ENCODE data around the gene LPAR3. TPM values are rescaled to one million over a fixed set of nuclear protein-coding genes. Genes with fewer than 3 reads are reported as not detected.

The LPAR3 gene
- total RNA-seq, 2 experiments from 2014 or later: 0.36 to 0.83 TPM

GRCh38 chr1:84869720-84870119, 23.3 kb downstream of the LPAR3 start:
- intact Hi-C loops (cut with micrococcal nuclease): no loop called here
- Mint-ChIP-seq H3K4me1 (ENCODE audit: low read depth) (no peaks in the 10 kb centered on the region), H3K36me3 (no peaks in the 10 kb centered on the region), H3K4me3 (no peak overlapping the region), H3K27ac (no peak overlapping the region), H3K27me3 (peaks cover 11% of the 10 kb centered on the region), H3K9me3 (no peaks in the 10 kb centered on the region)
- ChIA-PET CTCF (no interaction called here), POLR2A (no interaction called here)
- DNase-seq: no peak

- ChIA-PET CTCF (no interaction called here), POLR2A (no interaction called here)
- peak; percentile 65 for DNase-seq
- no peaks in the 10 kb centered on the region for H3K27me3 Mint-ChIP-seq
- H3K4me1 Mint-ChIP-seq (ENCODE audit: low read depth): peaks cover 28% of the 10 kb centered on the region
- intact Hi-C loops (cut with micrococcal nuclease): loop anchor here (1.0 to 5.0 kb wide), 4 partner anchors 9 to 434 kb away; partner anchors contain the start of gene C1orf52
- no peaks in the 10 kb centered on the region for H3K9me3 Mint-ChIP-seq
- peak overlapping the region; percentile 43 for H3K27ac Mint-ChIP-seq
- peak overlapping the region; percentile 7 for H3K4me3 Mint-ChIP-seq
- H3K36me3 Mint-ChIP-seq: no peaks in the 10 kb centered on the region
Observed at GRCh38 chr1:84862810-84863251, 30.2 kb downstream of the LPAR3 start.

DNA sequence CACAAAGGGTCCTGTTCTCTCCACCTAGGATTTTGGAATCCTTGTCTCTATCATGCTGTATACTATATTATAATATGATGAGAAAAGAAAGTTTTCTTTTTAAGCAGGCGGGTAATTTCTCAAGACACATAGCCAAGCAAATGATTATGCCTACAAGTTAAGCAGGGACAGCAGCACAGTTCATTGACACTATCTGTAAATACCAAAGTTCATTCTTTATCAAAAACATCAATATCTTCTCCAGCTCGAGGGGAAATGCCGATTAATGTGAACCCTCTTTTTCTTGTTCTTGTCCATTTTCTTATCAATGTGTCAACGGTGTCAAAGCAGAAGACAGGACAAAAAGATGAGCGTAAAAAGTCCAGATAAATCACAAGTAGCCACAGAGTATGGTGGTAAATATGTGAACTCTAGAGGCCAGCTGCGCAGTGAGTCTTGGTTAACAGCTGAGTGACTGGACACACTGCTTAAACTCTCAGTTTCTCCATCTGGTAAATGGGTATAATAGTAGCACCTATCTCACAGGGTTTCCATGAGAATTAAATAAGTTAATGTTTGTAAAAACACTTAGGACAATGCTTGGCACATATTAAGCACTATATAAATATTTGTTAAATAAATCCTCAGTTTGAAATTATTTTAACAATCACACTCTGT, 30.9 kb downstream of the LPAR3 start:
- Mint-ChIP-seq H3K27me3 (no peaks in the 10 kb centered on the region), H3K9me3 (no peaks in the 10 kb centered on the region), H3K4me1 (ENCODE audit: low read depth) (peaks cover 28% of the 10 kb centered on the region), H3K36me3 (no peaks in the 10 kb centered on the region), H3K4me3 (no peak overlapping the region), H3K27ac (no peak overlapping the region)
- intact Hi-C loops (cut with micrococcal nuclease): loop anchor here (1.0 to 5.0 kb wide), 4 partner anchors 8 to 435 kb away; partner anchors contain the start of gene C1orf52
- CTCF ChIA-PET: no interaction called here
- DNase-seq: no peak
- POLR2A ChIA-PET: no interaction called here

GRCh38 chr1:84861516-84861915, 31.5 kb downstream of the LPAR3 start:
- intact Hi-C loops (cut with micrococcal nuclease): loop anchor here (5.0 kb wide), 3 partner anchors 79 to 436 kb away; partner anchors contain the start of gene C1orf52
- Mint-ChIP-seq H3K4me1 (ENCODE audit: low read depth) (peaks cover 28% of the 10 kb centered on the region), H3K36me3 (no peaks in the 10 kb centered on the region), H3K27me3 (no peaks in the 10 kb centered on the region), H3K9me3 (no peaks in the 10 kb centered on the region), H3K4me3 (no peak overlapping the region), H3K27ac (no peak overlapping the region)
- CTCF ChIA-PET: interaction anchor here (1.4 kb wide), 1 partner anchor 108 kb away, joined by 3 read pairs; no protein-coding TSS in a partner anchor
- POLR2A ChIA-PET: no interaction called here
- no peak for DNase-seq

DNA sequence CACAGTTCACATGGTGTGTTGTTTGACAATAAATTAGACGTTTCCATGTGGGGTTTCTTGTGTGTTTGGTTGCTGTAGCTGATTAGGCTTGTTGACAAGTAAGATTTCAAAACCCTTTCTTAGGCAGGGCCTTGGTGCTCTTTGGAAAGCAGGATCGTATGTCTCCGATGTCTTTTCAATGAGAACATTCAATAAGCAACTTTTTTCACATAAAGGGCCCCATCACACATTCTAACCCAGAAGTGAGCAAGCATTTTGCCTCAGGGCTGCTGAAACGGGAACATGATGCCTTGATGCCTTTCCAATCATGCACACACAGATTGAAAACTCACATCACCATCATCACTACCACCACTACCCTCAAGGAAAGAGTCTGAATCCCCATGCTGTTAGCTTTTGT, 33.1 kb downstream of the LPAR3 start:
- no peaks in the 10 kb centered on the region for H3K36me3 Mint-ChIP-seq
- no peak overlapping the region for H3K4me3 Mint-ChIP-seq
- DNase-seq: no peak
- ChIA-PET CTCF (interaction anchor here (1.4 kb wide), 1 partner anchor 106 kb away, joined by 3 read pairs; no protein-coding TSS in a partner anchor), POLR2A (no interaction called here)
- intact Hi-C loops (cut with micrococcal nuclease): loop anchor here (5.0 to 10.0 kb wide), 5 partner anchors 78 to 437 kb away; partner anchors contain the start of genes C1orf52, GNG5, SPATA1 and SSX2IP
- H3K27me3 Mint-ChIP-seq: no peaks in the 10 kb centered on the region
- H3K27ac Mint-ChIP-seq: no peak overlapping the region
- peaks cover 36% of the 10 kb centered on the region for H3K4me1 Mint-ChIP-seq (ENCODE audit: low read depth)
- no peaks in the 10 kb centered on the region for H3K9me3 Mint-ChIP-seq

DNA sequence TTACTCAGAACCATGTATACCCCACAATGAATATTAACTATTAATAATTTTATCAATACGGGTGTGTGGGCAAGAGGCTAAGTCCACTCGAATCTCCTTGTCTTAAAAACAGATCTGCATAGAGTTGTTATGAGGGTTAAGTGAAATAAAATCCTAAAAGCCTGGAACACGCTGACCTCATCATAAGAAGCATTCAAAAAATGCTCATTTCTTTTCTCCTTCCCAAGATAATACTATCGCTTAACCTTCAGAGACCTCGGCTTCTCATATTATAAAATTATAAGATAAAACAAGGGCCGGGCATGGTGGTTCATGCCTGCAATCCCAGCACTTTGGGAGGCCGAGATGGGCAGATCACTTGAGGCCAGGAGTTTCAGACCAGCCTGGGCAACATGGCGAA, 35.1 kb downstream of the LPAR3 start:
- Mint-ChIP-seq H3K36me3 (peaks cover 2% of the 10 kb centered on the region), H3K4me1 (ENCODE audit: low read depth) (peaks cover 45% of the 10 kb centered on the region), H3K27ac (no peak overlapping the region), H3K4me3 (no peak overlapping the region), H3K27me3 (no peaks in the 10 kb centered on the region), H3K9me3 (no peaks in the 10 kb centered on the region)
- intact Hi-C loops (cut with micrococcal nuclease): loop anchor here (10.0 kb wide), 2 partner anchors 163 to 353 kb away; partner anchors contain the start of genes GNG5, SPATA1 and SSX2IP
- POLR2A ChIA-PET: no interaction called here
- DNase-seq: no peak
- CTCF ChIA-PET: no interaction called here

- no peaks in the 10 kb centered on the region for H3K9me3 Mint-ChIP-seq
- CTCF ChIA-PET: interaction anchor here (0.8 kb wide), 1 partner anchor 75 kb away, joined by 3 read pairs; no protein-coding TSS in a partner anchor
- H3K4me1 Mint-ChIP-seq (ENCODE audit: low read depth): peaks cover 36% of the 10 kb centered on the region
- H3K27ac Mint-ChIP-seq: no peak overlapping the region
- no peak for DNase-seq
- peaks cover 2% of the 10 kb centered on the region for H3K36me3 Mint-ChIP-seq
- no peak overlapping the region for H3K4me3 Mint-ChIP-seq
- no peaks in the 10 kb centered on the region for H3K27me3 Mint-ChIP-seq
- POLR2A ChIA-PET: no interaction called here
- intact Hi-C loops (cut with micrococcal nuclease): loop anchor here (10.0 kb wide), 2 partner anchors 162 to 352 kb away; partner anchors contain the start of genes GNG5, SPATA1 and SSX2IP
Observed at GRCh38 chr1:84856726-84857270, 36.2 kb downstream of the LPAR3 start.

DNA sequence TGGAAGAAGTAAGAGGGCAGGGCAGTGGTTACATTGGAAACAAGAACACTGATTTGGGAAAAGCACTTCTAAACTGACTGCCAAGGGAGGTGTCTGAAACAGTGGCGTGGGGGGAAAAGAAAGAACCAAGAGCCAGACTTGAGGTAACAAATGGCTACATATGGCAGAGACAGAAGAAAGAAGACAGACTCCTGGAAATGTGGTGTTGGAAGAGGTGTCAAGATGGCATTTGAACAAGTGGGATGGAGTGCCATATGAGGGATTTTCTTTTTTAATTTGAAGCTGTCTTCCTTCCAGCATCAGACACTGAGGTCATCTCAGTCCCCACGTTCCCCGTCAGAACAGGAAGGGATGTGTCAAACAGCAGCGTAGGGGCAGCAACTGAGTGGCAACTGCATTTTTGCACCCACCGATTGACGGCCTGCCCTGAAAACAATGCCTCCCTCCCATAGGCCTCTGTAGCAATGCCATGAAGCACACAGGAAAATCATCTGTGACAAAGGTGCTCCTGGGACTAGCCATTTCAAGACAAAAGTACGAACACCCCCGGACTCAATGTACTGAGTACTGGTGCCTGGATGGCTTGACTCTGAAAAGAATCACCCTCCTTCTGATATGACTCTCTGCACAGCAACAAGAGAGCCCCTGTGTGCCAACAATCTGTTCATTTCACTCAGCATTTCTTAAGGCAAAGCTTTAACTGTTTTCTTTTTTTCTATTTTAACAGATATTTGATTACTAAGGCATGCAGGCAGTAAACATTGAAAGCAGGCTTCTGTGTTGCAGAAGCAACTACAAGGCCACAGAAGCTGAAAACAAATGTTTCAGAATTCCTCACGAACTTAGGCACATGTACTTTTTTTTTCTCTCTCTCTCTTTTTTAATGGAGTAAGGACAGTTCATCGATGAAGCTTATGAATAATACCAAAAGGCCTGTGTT, 37.0 kb downstream of the LPAR3 start:
- ChIA-PET POLR2A (no interaction called here), CTCF (no interaction called here)
- H3K4me1 Mint-ChIP-seq (ENCODE audit: low read depth): peaks cover 29% of the 10 kb centered on the region

DNA sequence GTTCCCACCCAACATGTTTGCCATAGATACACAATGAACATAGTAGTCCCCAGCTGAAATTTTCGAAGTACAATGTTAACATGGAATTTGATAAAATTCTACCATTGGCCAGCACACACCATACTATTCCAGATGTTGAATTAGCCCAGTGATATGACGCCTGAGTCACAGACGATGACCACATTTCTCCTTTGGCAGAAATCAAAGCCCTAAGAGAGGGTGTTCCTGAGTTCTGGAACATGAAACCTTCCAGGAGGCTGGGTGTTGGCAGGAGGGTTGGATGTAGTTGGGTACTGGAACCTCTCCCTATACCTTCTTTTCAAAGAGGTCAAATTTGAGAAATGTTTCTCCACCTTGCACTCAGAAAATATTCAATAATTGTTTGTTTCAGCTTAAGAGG, 37.8 kb downstream of the LPAR3 start:
- DNase-seq: no peak
- H3K27me3 Mint-ChIP-seq: no peaks in the 10 kb centered on the region
- CTCF ChIA-PET: no interaction called here
- no peak overlapping the region for H3K27ac Mint-ChIP-seq
- POLR2A ChIA-PET: no interaction called here
- H3K36me3 Mint-ChIP-seq: peaks cover 5% of the 10 kb centered on the region
- intact Hi-C loops (cut with micrococcal nuclease): loop anchor here (2.0 to 10.0 kb wide), 3 partner anchors 160 to 710 kb away; partner anchors contain the start of genes GNG5, PRKACB, SPATA1 and SSX2IP
- peaks cover 29% of the 10 kb centered on the region for H3K4me1 Mint-ChIP-seq (ENCODE audit: low read depth)
- H3K9me3 Mint-ChIP-seq: no peaks in the 10 kb centered on the region
- H3K4me3 Mint-ChIP-seq: no peak overlapping the region

More for the DNA sequence above, 37.0 kb downstream of the LPAR3 start:
- DNase-seq: no peak
- H3K27ac Mint-ChIP-seq: no peak overlapping the region
- H3K36me3 Mint-ChIP-seq: peaks cover 5% of the 10 kb centered on the region
- no peaks in the 10 kb centered on the region for H3K9me3 Mint-ChIP-seq
- no peak overlapping the region for H3K4me3 Mint-ChIP-seq
- no peaks in the 10 kb centered on the region for H3K27me3 Mint-ChIP-seq
- intact Hi-C loops (cut with micrococcal nuclease): loop anchor here (2.0 to 10.0 kb wide), 3 partner anchors 161 to 711 kb away; partner anchors contain the start of genes GNG5, PRKACB, SPATA1 and SSX2IP

DNA sequence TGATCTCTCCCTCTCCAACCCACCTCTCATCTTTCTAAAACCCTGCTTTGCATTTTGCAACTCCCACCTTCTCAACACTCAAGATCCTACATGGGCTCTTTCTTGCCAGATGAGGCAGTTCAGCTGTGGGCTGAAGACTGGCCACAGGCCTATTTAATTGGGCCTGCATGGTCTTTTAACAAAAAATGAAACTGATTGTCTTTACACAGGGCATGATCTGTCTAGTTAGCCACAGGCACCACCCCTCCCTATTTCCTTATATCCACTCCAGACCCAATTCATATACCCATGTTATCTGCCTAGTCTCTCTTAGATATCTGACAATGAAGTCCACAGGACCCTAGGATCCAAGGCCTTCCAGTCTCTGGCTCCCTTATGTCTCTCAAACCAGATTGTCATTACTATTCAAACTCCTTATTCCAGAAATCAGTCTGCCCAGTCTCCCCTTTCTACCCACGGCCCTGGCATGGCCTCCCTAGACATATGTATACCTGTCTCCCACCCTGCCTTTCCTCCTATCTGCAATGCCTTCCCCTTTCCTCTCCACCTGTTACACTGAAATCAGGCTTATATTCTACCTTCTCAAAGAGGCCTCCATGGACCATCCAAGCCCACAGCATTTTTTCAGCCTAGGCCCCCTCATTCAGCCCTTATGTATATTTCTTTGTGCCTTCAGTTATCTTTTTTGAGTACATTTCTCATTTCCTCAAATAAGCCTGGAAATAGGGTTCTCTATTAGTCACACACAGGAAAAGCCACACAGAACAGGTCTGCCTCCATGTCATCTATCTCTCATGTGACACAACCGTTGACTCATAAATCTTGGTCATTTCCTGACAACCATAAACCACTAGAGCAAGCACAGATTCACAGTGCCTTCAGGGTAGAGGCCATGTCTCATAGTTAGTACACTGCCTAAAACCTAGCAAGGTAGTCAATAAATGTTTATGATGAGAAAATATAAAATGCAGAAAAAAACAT, 39.0 kb downstream of the LPAR3 start:
- H3K4me1 Mint-ChIP-seq (ENCODE audit: low read depth): peaks cover 29% of the 10 kb centered on the region
- peak; percentile 54 for DNase-seq
- H3K36me3 Mint-ChIP-seq: peaks cover 5% of the 10 kb centered on the region
- no peaks in the 10 kb centered on the region for H3K27me3 Mint-ChIP-seq
- intact Hi-C loops (cut with micrococcal nuclease): loop anchor here (1.0 to 10.0 kb wide), 5 partner anchors 8 to 709 kb away; partner anchors contain the start of genes BCL10, GNG5, PRKACB and SPATA1
- H3K9me3 Mint-ChIP-seq: no peaks in the 10 kb centered on the region
- ChIA-PET CTCF (no interaction called here), POLR2A (no interaction called here)
- H3K27ac Mint-ChIP-seq: peak overlapping the region; percentile 32
- peak overlapping the region; percentile 4 for H3K4me3 Mint-ChIP-seq

DNA sequence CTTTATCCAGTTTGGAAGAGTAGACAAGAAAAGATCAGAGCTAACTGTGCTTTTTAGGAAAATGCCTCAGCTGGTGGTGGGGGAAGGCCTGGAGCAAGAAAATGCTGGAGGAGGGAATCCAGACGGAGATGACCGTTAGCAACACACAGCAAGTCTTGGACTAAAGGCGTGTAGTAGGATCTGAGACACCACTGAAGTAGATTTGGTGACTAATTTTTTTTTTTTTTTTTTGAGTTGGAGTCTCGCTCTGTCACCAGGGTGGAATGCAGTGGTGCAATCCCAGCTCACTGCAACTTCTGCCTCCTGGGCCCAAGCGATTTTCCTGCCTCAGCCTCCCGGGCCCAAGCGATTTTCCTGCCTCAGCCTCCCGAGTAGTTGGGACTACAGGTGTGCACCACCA, 41.2 kb downstream of the LPAR3 start:
- Mint-ChIP-seq H3K36me3 (peaks cover 5% of the 10 kb centered on the region), H3K27me3 (no peaks in the 10 kb centered on the region), H3K4me1 (ENCODE audit: low read depth) (peaks cover 38% of the 10 kb centered on the region), H3K9me3 (no peaks in the 10 kb centered on the region), H3K4me3 (no peak overlapping the region), H3K27ac (no peak overlapping the region)
- ChIA-PET CTCF (interaction anchor here (1.1 kb wide), 1 partner anchor 69 kb away, joined by 3 read pairs; no protein-coding TSS in a partner anchor), POLR2A (no interaction called here)
- no peak for DNase-seq
- intact Hi-C loops (cut with micrococcal nuclease): loop anchor here (10.0 kb wide), 2 partner anchors 157 to 347 kb away; partner anchors contain the start of genes GNG5, SPATA1 and SSX2IP

Data from activated CD4-positive, alpha-beta memory T cell treated with anti-CD3 and anti-CD28 coated beads for 36 hours (primary cell).